ENCODE data around the gene ZNF878.

The ZNF878 gene

DNA sequence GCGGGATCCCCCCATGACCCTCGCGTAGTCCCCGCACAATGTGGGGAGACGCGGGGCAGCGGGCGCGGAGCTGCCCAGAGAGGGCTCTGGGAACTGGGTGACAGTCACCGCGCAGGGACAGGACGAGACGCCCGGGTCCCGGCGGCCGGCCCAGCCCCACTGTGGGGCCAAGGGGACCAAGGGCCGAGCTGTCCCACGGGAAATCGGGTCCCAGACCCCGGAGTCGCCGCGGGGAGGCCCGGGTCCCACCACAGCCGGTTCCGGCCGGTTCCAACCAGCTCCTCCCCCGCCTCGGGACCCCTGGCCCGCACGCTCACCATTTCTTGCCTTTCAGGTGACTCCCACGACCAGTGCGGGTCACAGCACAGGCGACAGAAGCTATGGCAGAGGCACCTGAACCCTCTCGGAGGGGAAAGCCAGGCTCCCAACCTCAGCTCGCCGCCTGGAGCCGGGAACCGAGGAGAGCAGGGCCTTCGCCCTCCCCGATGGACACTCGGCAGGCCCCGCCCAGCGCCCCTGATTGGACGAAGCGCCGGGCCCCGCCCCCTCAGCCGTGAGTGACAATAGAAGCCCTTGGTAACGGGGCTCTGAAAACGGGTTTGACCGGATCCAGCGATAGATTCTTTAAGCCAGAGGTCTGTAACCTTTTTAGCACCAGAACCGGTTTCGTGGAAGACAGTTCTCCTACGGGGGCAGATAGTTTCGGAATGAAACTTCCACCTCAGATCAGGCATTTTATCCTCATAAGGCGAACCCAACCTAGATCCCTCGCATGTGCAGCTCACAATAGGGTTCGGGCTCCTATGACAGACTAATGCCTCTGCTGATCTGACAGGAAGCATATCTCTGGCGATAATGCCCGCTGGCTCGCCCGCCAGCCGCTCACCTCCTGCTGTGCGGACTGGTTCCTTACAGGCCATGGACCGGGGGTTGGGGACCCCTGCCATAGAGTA lies 17.3 kb downstream of the ZNF878 start, which contains the start of gene ZNF433:
ZNF433 (minus strand) TSS at position 460 of the 953 bp plus-strand sequence; CDS start at position 320, 140 bp downstream.
- DNase-seq, result peak; percentile 30 to 97 (median 86)

DNA sequence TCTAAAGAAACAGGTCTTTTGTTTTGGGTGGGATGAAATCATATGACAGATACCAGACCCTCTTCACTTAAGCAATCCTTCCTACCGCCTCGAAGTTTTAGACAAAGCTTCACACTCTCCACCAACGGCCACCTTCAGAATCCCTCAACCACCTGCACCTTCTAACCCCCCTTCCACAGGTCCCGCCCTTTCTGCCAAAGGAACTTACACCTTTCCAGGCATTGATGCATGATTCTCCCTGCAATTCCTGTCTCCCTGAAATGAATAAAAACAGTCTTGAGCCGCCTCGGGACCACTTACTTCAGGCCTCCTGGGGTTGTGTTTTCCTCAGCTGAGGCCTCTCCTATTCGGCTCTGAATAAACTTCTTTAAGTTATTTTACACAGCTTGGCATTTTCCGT lies 18.1 kb downstream of the ZNF878 start:
- no peak for DNase-seq

DNA sequence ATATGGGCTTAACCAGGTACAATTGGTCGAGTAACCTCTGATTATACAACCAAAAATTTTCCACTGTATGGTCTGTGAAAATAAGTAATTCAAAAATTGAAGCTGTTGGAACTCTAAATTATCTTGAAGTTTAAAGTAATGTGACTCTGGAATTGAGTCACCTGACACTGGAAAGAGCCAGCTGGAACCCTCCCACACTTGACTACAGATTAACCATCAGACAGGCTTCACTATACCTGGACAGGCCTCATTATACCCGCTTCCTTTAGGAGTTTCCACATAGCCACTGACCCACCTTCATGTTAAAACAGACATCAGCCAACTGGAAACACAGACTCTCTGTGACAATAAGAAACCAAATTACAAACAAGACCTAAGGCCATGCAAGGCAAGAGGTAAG lies 18.6 kb downstream of the ZNF878 start:
- no peak for DNase-seq

DNA sequence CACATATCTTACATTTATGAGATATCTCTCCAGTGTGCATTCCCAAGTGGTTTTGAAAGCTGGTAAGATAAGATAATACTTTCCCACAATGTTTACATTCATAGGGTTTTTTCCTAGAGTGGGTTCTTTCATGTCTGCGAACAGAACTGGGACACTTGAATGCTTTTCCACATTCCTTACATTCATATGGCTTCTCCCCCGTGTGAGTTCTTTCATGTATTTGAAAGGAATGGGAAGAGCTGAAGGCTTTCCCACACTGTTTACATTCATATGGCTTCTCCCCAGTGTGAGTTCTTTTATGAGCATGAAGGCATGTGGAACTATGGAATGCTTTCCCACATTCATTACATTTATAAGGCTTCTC lies 37.0 kb downstream of the ZNF878 start:
- DNase-seq, result no peak

DNA sequence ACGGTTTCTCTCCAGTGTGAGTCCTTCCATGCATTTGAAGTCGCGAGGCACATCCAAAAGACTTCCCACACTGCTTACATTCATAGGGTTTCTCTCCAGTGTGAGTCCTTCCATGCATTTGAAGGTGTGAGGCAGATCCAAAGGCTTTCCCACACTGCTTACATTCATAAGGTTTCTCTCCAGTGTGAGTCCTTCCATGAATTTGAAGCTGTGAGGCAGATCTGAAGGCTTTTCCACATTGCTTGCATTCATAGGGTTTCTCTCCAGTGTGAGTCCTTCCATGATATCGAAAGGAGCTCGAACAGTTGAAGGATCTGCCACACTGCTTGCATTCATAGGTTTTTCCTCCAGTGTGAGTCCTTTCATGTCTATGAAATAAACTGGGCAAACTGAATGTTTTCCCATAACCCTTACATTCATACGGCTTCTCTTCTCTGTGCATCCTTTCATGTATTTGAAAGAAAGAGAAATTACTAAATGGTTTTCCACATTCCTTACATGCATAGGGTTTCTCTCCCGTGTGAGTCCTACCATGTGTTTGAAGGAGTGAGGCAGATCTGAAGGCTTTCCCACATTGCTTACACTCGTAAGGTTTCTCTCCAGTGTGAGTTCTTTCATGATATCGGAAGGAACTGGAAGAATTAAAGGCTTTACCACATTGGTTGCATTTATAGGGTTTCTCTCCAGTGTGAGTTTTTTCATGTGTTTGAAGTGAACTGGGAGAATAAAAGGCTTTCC lies 37.6 kb downstream of the ZNF878 start:
- DNase-seq, result no peak

DNA sequence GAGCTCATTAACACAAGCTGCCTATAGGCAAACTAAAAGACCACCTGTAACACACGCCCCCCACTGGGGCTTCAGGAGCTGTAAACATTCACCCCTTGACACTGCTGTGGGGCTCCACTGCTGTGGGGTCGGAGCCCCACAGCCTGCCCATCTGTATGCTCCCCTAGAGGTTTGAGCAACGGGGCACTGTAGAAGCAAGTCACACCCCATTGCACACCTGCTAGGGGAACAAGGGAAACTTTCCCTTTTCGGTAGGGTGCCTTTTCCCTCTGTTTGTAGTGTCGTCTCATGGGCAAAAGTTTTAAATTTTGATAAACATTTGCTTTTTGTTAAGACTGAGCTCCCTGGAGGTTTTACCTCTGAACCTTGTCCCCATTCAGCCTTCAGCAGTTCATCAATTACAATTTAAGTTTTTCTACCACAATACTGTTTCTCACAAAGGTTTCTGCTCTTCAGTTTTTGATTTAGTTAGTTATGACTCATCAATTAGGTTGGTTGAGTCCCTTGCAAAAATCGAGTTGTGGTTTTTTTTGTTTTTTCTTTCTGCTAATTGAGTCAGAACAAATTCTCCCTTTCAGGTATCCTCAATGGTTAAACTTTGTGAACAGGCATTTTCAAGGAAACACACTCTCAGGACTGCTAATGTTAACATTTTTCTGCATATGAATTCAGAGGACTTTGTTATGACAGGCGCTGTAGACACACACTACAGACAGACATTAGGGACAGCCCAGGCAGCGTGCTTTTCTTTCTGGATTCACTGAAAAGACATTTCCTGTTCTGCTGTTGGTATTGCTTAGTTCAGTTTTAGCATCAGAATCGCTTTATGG lies 52.4 kb downstream of the ZNF878 start:
- DNase-seq, result no peak

DNA sequence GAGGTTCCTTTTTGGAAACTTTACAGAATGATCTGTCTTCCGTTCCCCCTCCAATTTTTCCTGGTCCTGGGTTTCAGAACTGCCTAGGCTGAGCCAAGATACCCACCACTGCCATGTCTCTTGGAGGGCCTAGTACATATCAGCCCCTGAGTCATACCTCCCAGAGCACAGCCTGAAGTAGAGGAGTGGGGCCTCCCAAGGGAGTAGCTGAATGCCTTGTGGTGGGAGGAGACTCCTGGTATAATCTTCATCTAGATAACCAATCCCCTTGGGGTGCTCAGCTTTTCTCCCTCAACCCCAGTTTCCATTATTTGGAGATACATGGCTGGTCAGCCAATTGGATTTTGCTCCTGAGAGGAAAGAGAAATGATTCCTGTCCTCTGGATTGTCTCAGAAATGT lies 57.6 kb downstream of the ZNF878 start:
- no peak for DNase-seq

All from nucleus accumbens (tissue), 56 donors.